ENCODE results near the gene XYLT1. TPM values are rescaled to one million over a fixed set of nuclear protein-coding genes. Genes with fewer than 3 reads are reported as not detected.
"Not testable (repeated sequence)": the region's sequence is repeated elsewhere in the genome, so short reads cannot be mapped to it uniquely, and the experiment has no call there.

The XYLT1 gene
- total and polyA plus RNA-seq, 2 of the 8 experiments (the other 6 are each of a cell fraction or from before 2014, with no cell fraction given): 6.6 to 25.4 TPM

DNA sequence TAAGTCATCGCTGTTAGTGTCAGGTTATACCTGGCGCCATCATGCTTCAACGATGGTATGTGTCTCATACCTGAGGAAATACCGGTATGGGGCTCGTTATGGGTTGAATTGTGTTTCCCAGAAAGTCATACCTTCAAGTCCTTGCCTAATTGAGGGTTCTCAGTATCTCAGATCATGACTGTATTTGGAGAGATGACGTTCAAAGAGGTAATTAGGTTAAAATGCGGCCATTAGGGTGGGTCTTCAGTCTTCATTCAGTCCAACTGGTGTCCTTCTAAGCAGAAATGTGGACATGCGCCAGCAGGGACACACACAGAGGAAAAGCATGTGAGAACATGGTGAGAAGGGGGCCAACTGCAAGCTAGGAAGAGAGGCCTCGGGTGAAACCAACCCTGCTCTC lies 37.5 kb upstream of the XYLT1 start (continued):
- TF ChIP-seq RXRA (IDR thresholded peaks at IDR 0.05; ENCODE audit: insufficient read depth, low read depth, low read length) (no peak), ZNF274 (IDR thresholded peaks at IDR 0.05; ENCODE audit: borderline replicate concordance, extremely low read depth, low read length) (no peak), KDM5A (IDR thresholded peaks at IDR 0.05; ENCODE audit: low read length) (no peak), POU5F1 (IDR thresholded peaks at IDR 0.05; ENCODE audit: low read depth, low read length) (no peak), BRCA1 (IDR thresholded peaks at IDR 0.05; ENCODE audit: low read depth, low read length) (no peak)

DNA sequence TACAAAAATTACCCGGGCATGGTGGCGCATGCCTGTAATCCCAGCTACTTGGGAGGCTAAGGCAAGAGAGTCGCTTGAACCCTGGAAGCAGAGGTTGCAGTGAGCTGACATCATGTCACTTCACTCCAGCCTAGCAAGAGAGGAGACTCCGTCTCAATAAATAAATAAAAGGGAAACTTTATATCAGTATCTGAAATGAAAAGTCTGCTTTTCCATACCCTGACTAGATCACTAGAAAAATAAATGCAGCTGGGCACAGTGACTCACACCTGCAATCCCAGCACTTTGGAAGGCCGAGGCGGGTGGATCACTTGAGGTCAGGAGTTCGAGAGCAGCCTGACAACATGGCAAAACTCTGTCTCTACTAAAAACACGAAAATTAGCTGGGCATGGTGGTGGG lies 36.8 kb upstream of the XYLT1 start:
- H2AFZ ChIP-seq (ENCODE audit: low read length); H2BK20ac ChIP-seq (ENCODE audit: low read length); H3K14ac ChIP-seq (ENCODE audit: insufficient read length); FAIRE-seq; H3K36me3 ChIP-seq (ENCODE audit: control insufficient read depth in 2 of 4, insufficient read depth in 4 of 4, low read length in 3 of 4); H3K79me2 ChIP-seq (ENCODE audit: control insufficient read depth in 1 of 2, insufficient read depth in 2 of 2, low read length in 2 of 2); H3K4ac ChIP-seq (replicated peaks; ENCODE audit: insufficient read length, low read depth, low read length); H3K18ac ChIP-seq (ENCODE audit: extremely low read depth, low read length); H3K56ac ChIP-seq (replicated peaks; ENCODE audit: insufficient read length, low read depth, low read length); H3K79me1 ChIP-seq (ENCODE audit: low read depth, low read length); H3K4me2 ChIP-seq (ENCODE audit: insufficient read depth in 1 of 2, low read depth in 2 of 2, low read length in 2 of 2); H3K9ac ChIP-seq (replicated peaks in 1 of 4; ENCODE audit: extremely low read depth in 1 of 4, low read depth in 3 of 4, low read length in 3 of 4); H4K91ac ChIP-seq (replicated peaks; ENCODE audit: insufficient read length, low read length); H3K27ac ChIP-seq (ENCODE audit: low read depth, low read length); H2BK12ac ChIP-seq (ENCODE audit: low read depth, low read length); H3K23ac ChIP-seq (ENCODE audit: insufficient read length); H2BK15ac ChIP-seq (ENCODE audit: low read length); H4K8ac ChIP-seq (ENCODE audit: extremely low read depth, insufficient read depth, low read length); H3K4me3 ChIP-seq (ENCODE audit: extremely low read depth in 1 of 4, insufficient read depth in 2 of 4, low read depth in 3 of 4, low read length in 4 of 4); H4K5ac ChIP-seq (ENCODE audit: insufficient read length, low read depth, low read length); CTCF ChIA-PET (ENCODE audit: partially characterized antibody); H2BK120ac ChIP-seq (replicated peaks; ENCODE audit: low read depth, low read length); H3K23me2 ChIP-seq (ENCODE audit: low read depth, low read length); H3K4me1 ChIP-seq (replicated peaks in 1 of 4; ENCODE audit: control insufficient read depth in 3 of 4, insufficient read depth in 4 of 4, low read length in 3 of 4); H2AK5ac ChIP-seq (ENCODE audit: low read depth, low read length); POLR2A ChIA-PET (ENCODE audit: partially characterized antibody); H4K20me1 ChIP-seq (replicated peaks in 1 of 2; ENCODE audit: control insufficient read depth in 1 of 2, insufficient read depth in 2 of 2, low read length in 2 of 2); DNase-seq (ENCODE audit: low read depth in 1 of 2, low spot score in 2 of 2); H3K27me3 ChIP-seq (replicated peaks in 1 of 4; ENCODE audit: control insufficient read depth in 3 of 4, extremely low read depth in 1 of 4, insufficient read depth in 3 of 4, low read length in 3 of 4); H2BK5ac ChIP-seq (ENCODE audit: low read depth, low read length): not testable (repeated sequence)
- WGBS, 2 experiments (ENCODE audit: extremely low coverage in 1 of 2, insufficient coverage in 1 of 2, insufficient read length in 1 of 2, insufficient replicate concordance in 2 of 2, low coverage in 1 of 2, low lambda C conversion rate in 2 of 2, missing lambda C conversion rate in 1 of 2): 73% methylated on average over 8 of the region's 8 CpGs; no CpG with 5 or more reads in 1 of the 2 experiments
- H3K9me3 ChIP-seq (ENCODE audit: insufficient read depth in 2 of 2, low read depth in 1 of 2, low read length in 1 of 2): peaks cover 9 to 16% of the 10 kb centered on the region in 2 experiments

Measured in H1 (cell line).